ENCODE data around the gene SLC5A1.
"Not testable (repeated sequence)": the region's sequence is repeated elsewhere in the genome, so short reads cannot be mapped to it uniquely, and the experiment has no call there.

GRCh38 chr22:32160411-32160810 lies 117.3 kb downstream of the SLC5A1 start:
- TF ChIP-seq CTCF (IDR thresholded peaks at IDR 0.05 in 2 of 3, conservative IDR thresholded peaks at IDR 0.05 in 1 of 3; ENCODE audit: insufficient read depth in 2 of 3, low read depth in 1 of 3, low read length in 3 of 3); FOXA1 (IDR thresholded peaks at IDR 0.05; ENCODE audit: borderline replicate concordance); TRIM24 (IDR thresholded peaks at IDR 0.05); ZFX (CRISPR knock-in tag; IDR thresholded peaks at IDR 0.05); ERF (CRISPR knock-in tag; IDR thresholded peaks at IDR 0.05); ELF2 (CRISPR knock-in tag; IDR thresholded peaks at IDR 0.05); NFXL1 (CRISPR knock-in tag; IDR thresholded peaks at IDR 0.05); TBP (optimal IDR thresholded peaks at IDR 0.05; ENCODE audit: low read depth, low read length): not testable (repeated sequence)

All from K562 (cell line).